Fibroblast of mammary gland (primary cell): ENCODE measurements around the gene BTRC.

Source experiments
- DNase-seq: peaks from one replicate; pipeline ENCODE4 v3.0.0-alpha.2; 2010; ENCODE audit warnings: low read depth
- H3K4me3 ChIP-seq: 2 replicates; pipeline ENCODE4 v1.5.1; 2011; ENCODE audit warnings: low read depth, mild to moderate bottlenecking, low read length, moderate library complexity; ENCODE audit not compliant: control insufficient read depth
- CTCF ChIP-seq: conservative IDR thresholded peaks from 2 replicates; pipeline ENCODE4 v1.5.1; 2011; ENCODE audit warnings: low read depth, low read length, inconsistent platforms; ENCODE audit not compliant: control insufficient read depth, insufficient read depth

BTRC gene

GRCh38 chr10:101495324-101495925, 141.5 kb downstream of the BTRC start:
- peak; percentile 8 for DNase-seq
- peak; percentile 25 for TF ChIP-seq CTCF
- no peak overlapping the region for H3K4me3 ChIP-seq

- TF ChIP-seq CTCF = no peak
- H3K4me3 ChIP-seq = no peak overlapping the region
- no peak for DNase-seq
Observed at GRCh38 chr10:101504438-101504837, 150.5 kb downstream of the BTRC start.

GRCh38 chr10:101506829-101507661, 153.1 kb downstream of the BTRC start:
- DNase-seq = no peak
- H3K4me3 ChIP-seq = no peak overlapping the region
- no peak for TF ChIP-seq CTCF

- no peak for DNase-seq
- H3K4me3 ChIP-seq = no peak overlapping the region
- no peak for TF ChIP-seq CTCF
Observed at GRCh38 chr10:101507828-101508227, 153.9 kb downstream of the BTRC start.

GRCh38 chr10:101511938-101512337, 158.0 kb downstream of the BTRC start:
- TF ChIP-seq CTCF = no peak

GRCh38 chr10:101512738-101513137, 158.8 kb downstream of the BTRC start:
- TF ChIP-seq CTCF = no peak
- no peak overlapping the region for H3K4me3 ChIP-seq
- DNase-seq = peak; percentile 65

More at GRCh38 chr10:101511938-101512337, 158.0 kb downstream of the BTRC start:
- no peak overlapping the region for H3K4me3 ChIP-seq
- no peak for DNase-seq
